ENCODE measurements around the gene APOBEC4. TPM values are rescaled to one million over a fixed set of nuclear protein-coding genes. Genes with fewer than 3 reads are reported as not detected.

APOBEC4 gene
- total RNA-seq, 4 donors from 2014 or later = not detected

- H3K4me3 ChIP-seq = no peak overlapping the region
- peaks cover 0 to 7% (median 0%) of the 10 kb centered on the region in 3 donors for H3K4me1 ChIP-seq
- no peak for DNase-seq
- TF ChIP-seq POLR2A (IDR thresholded peaks at IDR 0.05) (no peak), CTCF (IDR thresholded peaks at IDR 0.05) (no peak)
- intact Hi-C loops (cut with DNase I) = no loop called here
- 90 to 91% methylated on average over 8 of the region's 8 CpGs for WGBS, 2 donors
- H3K27me3 ChIP-seq = no peaks in the 10 kb centered on the region
- no peaks in the 10 kb centered on the region for H3K9me3 ChIP-seq
- H3K36me3 ChIP-seq = no peaks in the 10 kb centered on the region
- no peak overlapping the region for H3K27ac ChIP-seq
Measured at GRCh38 chr1:183648042-183648441, 5.1 kb downstream of the APOBEC4 start.

- intact Hi-C loops (cut with DNase I) = no loop called here
- TF ChIP-seq CTCF (IDR thresholded peaks at IDR 0.05) (no peak), POLR2A (IDR thresholded peaks at IDR 0.05) (no peak)
- no peak for DNase-seq
- Histone ChIP-seq H3K4me1 (no peaks in the 10 kb centered on the region), H3K9me3 (no peaks in the 10 kb centered on the region), H3K27ac (no peak overlapping the region), H3K4me3 (no peak overlapping the region), H3K27me3 (no peaks in the 10 kb centered on the region), H3K36me3 (no peaks in the 10 kb centered on the region)
Measured at GRCh38 chr1:183646776-183647175, 6.3 kb downstream of the APOBEC4 start.

- no peak for DNase-seq
- WGBS, 2 donors = 76 to 79% methylated on average over 5 of the region's 5 CpGs
- Histone ChIP-seq H3K4me1 (no peaks in the 10 kb centered on the region), H3K27me3 (no peaks in the 10 kb centered on the region), H3K4me3 (no peak overlapping the region), H3K36me3 (no peaks in the 10 kb centered on the region), H3K27ac (no peak overlapping the region), H3K9me3 (no peaks in the 10 kb centered on the region)
- TF ChIP-seq POLR2A (IDR thresholded peaks at IDR 0.05) (no peak), CTCF (IDR thresholded peaks at IDR 0.05) (no peak)
- intact Hi-C loops (cut with DNase I) = no loop called here
Measured at GRCh38 chr1:183645531-183645930, 7.6 kb downstream of the APOBEC4 start.

GRCh38 chr1:183642166-183642565, 10.9 kb downstream of the APOBEC4 start:
- TF ChIP-seq POLR2A (IDR thresholded peaks at IDR 0.05) = no peak
- no peak for TF ChIP-seq CTCF (IDR thresholded peaks at IDR 0.05)
- intact Hi-C loops (cut with DNase I) = no loop called here
- H3K27me3 ChIP-seq = no peaks in the 10 kb centered on the region
- DNase-seq = no peak
- no peaks in the 10 kb centered on the region for H3K36me3 ChIP-seq
- H3K4me1 ChIP-seq = no peaks in the 10 kb centered on the region
- no peak overlapping the region for H3K4me3 ChIP-seq
- 71 to 77% methylated on average over 3 of the region's 3 CpGs for WGBS, 2 donors
- H3K9me3 ChIP-seq = no peaks in the 10 kb centered on the region
- no peak overlapping the region for H3K27ac ChIP-seq

GRCh38 chr1:183640193-183640592, 12.9 kb downstream of the APOBEC4 start:
- Histone ChIP-seq H3K4me3 (no peak overlapping the region), H3K9me3 (no peaks in the 10 kb centered on the region), H3K36me3 (no peaks in the 10 kb centered on the region), H3K27ac (no peak overlapping the region), H3K27me3 (no peaks in the 10 kb centered on the region), H3K4me1 (peaks cover 0 to 9% (median 5%) of the 10 kb centered on the region in 3 donors)
- 33 to 57% methylated on average over 1 of the region's 1 CpG for WGBS, 2 donors
- intact Hi-C loops (cut with DNase I) = no loop called here
- no peak for DNase-seq
- TF ChIP-seq POLR2A (IDR thresholded peaks at IDR 0.05) = no peak
- no peak for TF ChIP-seq CTCF (IDR thresholded peaks at IDR 0.05)

Measured in esophagus squamous epithelium (tissue), 5 donors.